Activated T-cell treated with anti-CD3 and anti-CD28 coated beads, Interleukin-2, amount 50 U/mL, for 72 hours (primary cell): ENCODE measurements around the gene CCL14. TPM values are rescaled to one million over a fixed set of nuclear protein-coding genes. Genes with fewer than 3 reads are reported as not detected.

ENCODE experiments used
- ATAC-seq, 2 donors: fragments of 150-1000 bp; cut with Tn5 transposase; replicated peaks in 1 of 2; 2 replicates each; pipeline ENCODE4 v1.10.0; 2021; ENCODE audit warnings: moderate library complexity in 2 of 2, mild to moderate bottlenecking in 1 of 2
- DNase-seq, 2 donors: peaks; one replicate each; pipeline ENCODE4 v3.0.0; 2021 to 2022; ENCODE audit warnings: mixed read lengths in 1 of 2
- H3K27ac Mint-ChIP-seq: one replicate; pipeline ENCODE4 v1.8.0; 2022; ENCODE audit warnings: mild to moderate bottlenecking, moderate library complexity, mixed read lengths
- H3K27me3 Mint-ChIP-seq: one replicate; pipeline ENCODE4 v1.8.0; 2022; ENCODE audit warnings: low read depth, mixed read lengths
- H3K36me3 Mint-ChIP-seq, 2 donors: one replicate each; pipeline ENCODE4 v1.8.0; 2022; ENCODE audit warnings: mixed read lengths in 2 of 2, mild to moderate bottlenecking in 1 of 2; ENCODE audit not compliant: insufficient read depth in 2 of 2
- H3K4me1 Mint-ChIP-seq: one replicate; pipeline ENCODE4 v1.8.0; 2022; ENCODE audit warnings: low read depth, mixed read lengths
- H3K4me3 Mint-ChIP-seq, 2 donors: one replicate each; pipeline ENCODE4 v1.8.0; 2022; ENCODE audit warnings: mild to moderate bottlenecking in 2 of 2, mixed read lengths in 2 of 2, moderate library complexity in 2 of 2
- H3K9me3 Mint-ChIP-seq, 2 donors: one replicate each; pipeline ENCODE4 v1.8.0; 2022; ENCODE audit warnings: mixed read lengths in 2 of 2
- total RNA-seq, 2 donors: library from RNA; stranded (reverse); gene quantifications; one replicate each; pipeline ENCODE4 v1.2.3, GENCODE V29; 2022

CCL14 gene
- total RNA-seq, 2 donors from 2014 or later, result not detected

- no peaks in the 10 kb centered on the region for H3K4me1 Mint-ChIP-seq
- no peaks in the 10 kb centered on the region for H3K36me3 Mint-ChIP-seq
- ATAC-seq (no peak), DNase-seq (peak in 1 of 2 donors; percentile 15)
- H3K27ac Mint-ChIP-seq, result no peak overlapping the region
- H3K4me3 Mint-ChIP-seq, result no peak overlapping the region
- peaks cover 8% of the 10 kb centered on the region for H3K27me3 Mint-ChIP-seq
- H3K9me3 Mint-ChIP-seq, result no peaks in the 10 kb centered on the region
These were observed 4.6 kb downstream of the CCL14 start for GRCh38 chr17:35981908-35982330.

DNA sequence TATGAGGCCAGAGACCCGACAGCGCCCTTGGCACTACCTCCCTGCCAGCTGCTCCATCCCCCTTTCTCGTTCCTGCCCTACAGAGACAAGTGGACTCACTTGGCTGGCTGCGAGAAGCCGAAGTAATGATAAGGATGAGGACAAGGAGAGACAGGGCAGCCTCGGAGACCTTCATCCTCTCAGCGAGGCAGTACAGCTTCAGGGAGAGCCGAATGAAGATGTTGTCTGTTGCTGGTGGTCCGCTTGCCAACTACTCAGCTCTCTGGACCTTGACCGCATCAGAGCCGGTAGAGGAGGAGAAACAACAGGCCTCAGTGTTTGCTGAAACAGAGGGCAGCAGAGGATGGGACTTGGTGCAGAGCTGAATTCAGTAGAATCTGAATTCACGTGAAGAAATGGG is 5.3 kb downstream of the CCL14 start, which contains the start of gene CCL16:
TSS of gene CCL16 (minus strand) at position 252 of the 400 bp plus-strand sequence. CDS start at position 175, 77 bp downstream.
- peaks cover 5% of the 10 kb centered on the region for H3K27me3 Mint-ChIP-seq
- DNase-seq, result no peak
- no peak for ATAC-seq
- no peaks in the 10 kb centered on the region for H3K36me3 Mint-ChIP-seq
- no peak within 1 kb of the TSS for H3K4me3 Mint-ChIP-seq
- no peaks in the 10 kb centered on the region for H3K9me3 Mint-ChIP-seq
- H3K27ac Mint-ChIP-seq, result no peak within 1 kb of the TSS
- no peaks in the 10 kb centered on the region for H3K4me1 Mint-ChIP-seq

GRCh38 chr17:35978346-35978745 is 8.2 kb downstream of the CCL14 start:
- ATAC-seq (no peak), DNase-seq (no peak)
- no peaks in the 10 kb centered on the region for H3K36me3 Mint-ChIP-seq
- H3K27me3 Mint-ChIP-seq, result no peaks in the 10 kb centered on the region
- H3K4me3 Mint-ChIP-seq, result no peak overlapping the region
- H3K27ac Mint-ChIP-seq, result no peak overlapping the region
- no peaks in the 10 kb centered on the region for H3K9me3 Mint-ChIP-seq
- H3K4me1 Mint-ChIP-seq, result no peaks in the 10 kb centered on the region

GRCh38 chr17:35977509-35977908 is 9.0 kb downstream of the CCL14 start:
- H3K9me3 Mint-ChIP-seq, result no peaks in the 10 kb centered on the region
- no peak overlapping the region for H3K27ac Mint-ChIP-seq
- H3K4me1 Mint-ChIP-seq, result no peaks in the 10 kb centered on the region
- ATAC-seq (no peak), DNase-seq (no peak)
- H3K4me3 Mint-ChIP-seq, result no peak overlapping the region
- H3K27me3 Mint-ChIP-seq, result no peaks in the 10 kb centered on the region
- H3K36me3 Mint-ChIP-seq, result no peaks in the 10 kb centered on the region

DNA sequence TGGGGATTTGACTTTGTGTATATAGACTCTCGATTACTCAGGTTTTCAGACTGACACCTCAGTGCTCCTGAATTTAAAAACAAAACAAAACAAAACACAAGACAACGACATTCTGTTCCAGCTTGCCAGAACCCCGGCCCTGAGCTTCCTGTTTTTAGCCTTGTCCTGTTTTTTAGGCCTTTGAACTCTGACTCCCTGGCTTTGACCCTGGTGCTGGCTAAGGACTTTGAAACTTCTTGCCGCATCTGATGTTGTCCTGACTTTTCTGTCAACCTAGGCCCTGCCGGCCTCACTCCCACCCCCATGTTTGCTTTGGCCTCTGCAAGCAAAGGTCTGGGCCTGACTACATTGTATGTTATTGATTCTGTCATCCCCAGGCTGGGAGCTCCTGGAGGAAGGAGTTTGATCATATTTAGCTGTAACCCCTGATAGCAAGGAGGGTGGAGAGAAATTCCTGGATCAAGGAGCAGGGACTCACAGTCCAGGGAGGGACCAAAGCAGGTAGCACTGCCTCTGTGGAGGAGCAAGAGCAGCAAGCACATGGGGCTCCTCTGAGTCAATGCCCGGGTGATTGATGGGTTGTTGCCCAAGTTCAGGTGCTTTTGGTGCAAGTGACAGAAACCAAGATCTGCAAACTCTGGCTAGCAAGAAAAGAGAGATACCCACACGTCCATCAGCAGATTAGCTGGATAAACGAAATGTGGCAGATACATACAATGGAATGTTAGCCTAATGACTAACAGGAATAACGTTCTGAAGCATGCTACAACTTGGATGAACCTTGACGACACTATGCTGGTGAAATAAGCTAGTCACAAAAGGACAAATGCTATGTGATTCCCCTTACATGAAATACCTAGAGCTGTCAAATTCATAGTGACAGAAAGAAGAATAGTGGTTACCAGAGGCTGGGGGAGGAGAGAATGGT is 12.9 kb downstream of the CCL14 start:
- Mint-ChIP-seq H3K27me3 (no peaks in the 10 kb centered on the region), H3K27ac (no peak overlapping the region), H3K36me3 (no peaks in the 10 kb centered on the region), H3K9me3 (no peaks in the 10 kb centered on the region), H3K4me3 (no peak overlapping the region), H3K4me1 (no peaks in the 10 kb centered on the region)
- ATAC-seq (no peak), DNase-seq (no peak)

DNA sequence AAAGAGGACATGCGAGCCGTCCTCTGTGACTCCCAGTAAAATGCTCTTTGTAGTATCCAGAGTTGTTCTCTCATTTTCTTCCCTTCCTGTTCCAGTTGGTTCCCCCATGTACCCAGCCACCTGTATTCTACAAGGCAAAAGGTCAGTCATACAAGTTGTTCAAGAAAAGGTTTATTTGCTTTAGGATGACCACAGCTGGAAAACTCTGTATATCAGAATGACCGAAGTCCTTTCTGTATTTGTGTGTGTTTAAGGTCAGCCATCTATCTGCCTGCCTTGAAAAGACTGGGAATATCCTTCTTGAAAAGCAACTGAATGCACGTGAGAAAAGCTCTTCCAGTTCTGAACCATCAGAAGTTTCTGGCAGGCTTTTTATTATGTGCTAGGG is 13.6 kb downstream of the CCL14 start:
- Mint-ChIP-seq H3K4me3 (no peak overlapping the region), H3K27ac (no peak overlapping the region), H3K4me1 (no peaks in the 10 kb centered on the region), H3K9me3 (no peaks in the 10 kb centered on the region), H3K36me3 (no peaks in the 10 kb centered on the region), H3K27me3 (no peaks in the 10 kb centered on the region)
- no peak for ATAC-seq
- no peak for DNase-seq

- Mint-ChIP-seq H3K27me3 (no peaks in the 10 kb centered on the region), H3K9me3 (no peaks in the 10 kb centered on the region), H3K36me3 (no peaks in the 10 kb centered on the region), H3K27ac (no peak overlapping the region), H3K4me1 (no peaks in the 10 kb centered on the region), H3K4me3 (no peak overlapping the region)
- ATAC-seq (no peak), DNase-seq (no peak)
These were observed 14.0 kb downstream of the CCL14 start for GRCh38 chr17:35972535-35972934.

DNA sequence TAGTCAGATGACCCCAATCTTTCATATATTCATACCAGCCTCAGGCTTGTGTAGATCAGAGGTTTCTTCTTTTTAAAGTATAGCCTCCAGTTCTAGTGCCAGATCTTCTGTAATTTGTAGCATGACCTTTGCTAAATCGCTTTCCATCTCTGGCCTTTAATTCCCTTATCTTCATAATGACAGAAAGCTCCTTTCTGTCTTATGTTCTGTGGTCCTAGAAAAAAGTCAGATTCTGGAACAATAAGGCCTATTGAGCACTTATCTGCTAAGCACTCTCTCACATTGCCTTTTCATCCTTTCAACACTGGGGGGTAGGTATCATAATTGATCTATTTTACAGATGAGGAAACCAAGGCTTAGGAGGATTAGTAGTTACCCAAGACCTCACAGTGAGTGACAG is 14.5 kb downstream of the CCL14 start:
- Mint-ChIP-seq H3K36me3 (no peaks in the 10 kb centered on the region), H3K27me3 (no peaks in the 10 kb centered on the region), H3K9me3 (no peaks in the 10 kb centered on the region), H3K4me3 (no peak overlapping the region), H3K4me1 (no peaks in the 10 kb centered on the region), H3K27ac (no peak overlapping the region)
- no peak for ATAC-seq
- no peak for DNase-seq

- ATAC-seq (peak in 1 of 2 donors; percentile 54), DNase-seq (peak; percentile 63 to 75)
- Mint-ChIP-seq H3K4me3 (no peak overlapping the region), H3K4me1 (no peaks in the 10 kb centered on the region), H3K27ac (no peak overlapping the region), H3K27me3 (no peaks in the 10 kb centered on the region), H3K36me3 (no peaks in the 10 kb centered on the region), H3K9me3 (no peaks in the 10 kb centered on the region)
These were observed 16.8 kb downstream of the CCL14 start for GRCh38 chr17:35969558-35970380.

DNA sequence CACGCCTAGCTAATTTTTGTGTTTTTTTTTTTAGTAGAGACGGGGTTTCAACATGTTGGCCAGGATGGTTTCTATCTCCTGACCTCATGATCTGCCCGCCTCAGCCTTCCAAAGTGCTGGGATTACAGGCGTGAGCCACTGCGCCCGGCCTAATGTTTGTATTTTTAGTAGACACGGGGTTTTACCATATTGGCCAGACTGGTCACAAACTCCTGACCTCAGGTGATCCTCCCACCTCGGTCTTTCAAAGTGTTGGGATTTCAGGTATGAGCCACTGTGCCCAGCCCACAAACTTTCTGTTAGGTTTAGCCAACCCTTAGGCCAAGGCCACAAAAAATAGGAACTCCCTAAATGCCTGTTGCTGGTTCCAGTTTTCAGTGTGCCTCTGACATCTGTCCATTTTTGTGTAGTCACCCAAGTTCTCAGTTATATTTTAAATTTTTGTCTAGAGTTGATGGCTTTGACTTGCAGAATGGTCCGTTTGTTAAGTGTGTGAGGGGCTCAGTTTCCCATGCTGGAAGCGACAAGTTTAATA is 17.9 kb downstream of the CCL14 start:
- Mint-ChIP-seq H3K36me3 (no peaks in the 10 kb centered on the region), H3K9me3 (no peaks in the 10 kb centered on the region), H3K27me3 (no peaks in the 10 kb centered on the region), H3K4me1 (no peaks in the 10 kb centered on the region), H3K27ac (no peak overlapping the region), H3K4me3 (no peak overlapping the region)
- DNase-seq, result no peak
- ATAC-seq, result no peak

DNA sequence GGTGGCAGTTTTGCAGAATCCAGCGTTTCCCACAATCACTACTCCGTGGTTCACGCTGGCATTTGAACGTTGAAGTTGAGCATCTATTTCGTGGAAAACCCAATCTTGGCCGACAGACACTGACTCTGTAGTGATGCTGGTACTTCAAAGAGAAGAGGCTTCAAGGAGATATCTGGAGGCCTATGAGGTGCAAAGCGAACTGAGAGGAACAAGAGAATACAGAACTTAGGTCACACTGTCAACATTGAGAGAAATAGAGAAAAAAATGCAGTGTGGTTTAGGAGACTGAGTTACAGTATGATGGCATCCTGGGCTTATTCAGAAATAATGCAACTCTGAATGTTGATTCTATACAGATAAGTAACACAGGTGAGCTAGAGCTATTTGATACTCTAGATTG is 21.3 kb downstream of the CCL14 start:
- H3K27me3 Mint-ChIP-seq, result no peaks in the 10 kb centered on the region
- H3K9me3 Mint-ChIP-seq, result no peaks in the 10 kb centered on the region
- no peaks in the 10 kb centered on the region for H3K4me1 Mint-ChIP-seq
- no peak overlapping the region for H3K27ac Mint-ChIP-seq
- ATAC-seq, result peak in 1 of 2 donors; percentile 62
- H3K36me3 Mint-ChIP-seq, result no peaks in the 10 kb centered on the region
- no peak overlapping the region for H3K4me3 Mint-ChIP-seq
- no peak for DNase-seq

- Mint-ChIP-seq H3K4me3 (no peak overlapping the region), H3K36me3 (no peaks in the 10 kb centered on the region), H3K27ac (peak overlapping the region; percentile 6), H3K4me1 (no peaks in the 10 kb centered on the region), H3K9me3 (no peaks in the 10 kb centered on the region), H3K27me3 (peaks cover 3% of the 10 kb centered on the region)
- ATAC-seq (peak in 1 of 2 donors; percentile 26), DNase-seq (no peak)
These were observed 22.9 kb downstream of the CCL14 start for GRCh38 chr17:35963663-35964062.

GRCh38 chr17:35953720-35954119 is 32.8 kb downstream of the CCL14 start:
- H3K4me1 Mint-ChIP-seq, result no peaks in the 10 kb centered on the region

More at GRCh38 chr17:35953720-35954119, 32.8 kb downstream of the CCL14 start:
- Mint-ChIP-seq H3K27me3 (peaks cover 13% of the 10 kb centered on the region), H3K36me3 (no peaks in the 10 kb centered on the region), H3K27ac (no peak overlapping the region), H3K4me3 (no peak overlapping the region), H3K9me3 (peaks cover 1 to 3% of the 10 kb centered on the region in 2 donors)
- no peak for ATAC-seq
- no peak for DNase-seq
